ENCODE data around the gene RBM39. TPM values are rescaled to one million over a fixed set of nuclear protein-coding genes. Genes with fewer than 3 reads are reported as not detected.

The RBM39 gene
- total and polyA plus RNA-seq, 2 experiments from 2014 or later: 259 to 413 TPM

GRCh38 chr20:35743693-35744491 lies 1.8 kb upstream of the RBM39 start (continued):
- no peak for TF ChIP-seq ETS1 (IDR thresholded peaks at IDR 0.05)
- no peak for TF ChIP-seq CREB1 (CRISPR knock-in tag; IDR thresholded peaks at IDR 0.05; ENCODE audit: low read depth)
- no peak for TF ChIP-seq NANOG (IDR thresholded peaks at IDR 0.05; ENCODE audit: borderline replicate concordance)
- TF ChIP-seq ZNF331 (CRISPR knock-in tag; IDR thresholded peaks at IDR 0.05; ENCODE audit: low read depth): no peak
- no peak for TF ChIP-seq POLR2AphosphoS5 (IDR thresholded peaks at IDR 0.05; ENCODE audit: low read depth)

GRCh38 chr20:35742741-35743523 lies 872 bp upstream of the RBM39 start:
- H3K27ac Mint-ChIP-seq: peak overlapping the region; percentile 99
- peaks cover 31% of the 10 kb centered on the region for H4K20me1 ChIP-seq (replicated peaks; ENCODE audit: insufficient read depth)
- H3K9me3 Mint-ChIP-seq: peaks cover 4% of the 10 kb centered on the region; the same call in 1 of the 3 replicates
- peaks cover 20% of the 10 kb centered on the region for H3K27me3 Mint-ChIP-seq (ENCODE audit: insufficient read depth, low read depth, poor library complexity)
- no peak for TF ChIP-seq ZNF331 (CRISPR knock-in tag; IDR thresholded peaks at IDR 0.05; ENCODE audit: low read depth)
- H3K4me3 Mint-ChIP-seq: peak overlapping the region; percentile 90
- peaks cover 40% of the 10 kb centered on the region for H3K79me2 ChIP-seq (replicated peaks; ENCODE audit: insufficient read depth)
- H3K4me2 ChIP-seq: peak overlapping the region; percentile 83
- H3K4me1 ChIP-seq (ENCODE audit: insufficient read depth): peaks cover 17% of the 10 kb centered on the region
- H3F3A ChIP-seq (replicated peaks; ENCODE audit: low read depth): 0 out of 2 replicates have a peak, but pooled peaks cover 9% of the 10 kb centered on the region
- DNase-seq (ENCODE audit: low spot score) (peak; percentile 32), ATAC-seq (peak; percentile 2; the same call in 1 of the 3 replicates)
- H3K27me3 ChIP-seq (ENCODE audit: insufficient read depth): no peaks in the 10 kb centered on the region
- no peak overlapping the region for H2AFZ ChIP-seq
- H3K4me1 Mint-ChIP-seq: peaks cover 28% of the 10 kb centered on the region
- peaks cover 39% of the 10 kb centered on the region for H3K36me3 Mint-ChIP-seq (ENCODE audit: low read depth)
- H3K27ac ChIP-seq (ENCODE audit: low read depth): peak overlapping the region; percentile 93
- H3K36me3 ChIP-seq (ENCODE audit: insufficient read depth): peaks cover 29% of the 10 kb centered on the region
- H3K4me3 ChIP-seq: peak overlapping the region; percentile 61
- H3K9me2 ChIP-seq (ENCODE audit: insufficient read depth): no peaks in the 10 kb centered on the region

GRCh38 chr20:35739294-35740163 lies 2.5 kb downstream of the RBM39 start:
- ATAC-seq (no peak), DNase-seq (ENCODE audit: low spot score) (peak; percentile 28)
- 0 out of 2 replicates have a peak overlapping the region, but pooled peaks have one; percentile 16 for H3K27ac ChIP-seq (ENCODE audit: low read depth)
- H3K4me1 Mint-ChIP-seq: peaks cover 33% of the 10 kb centered on the region
- peak overlapping the region; percentile 74 for H3K27ac Mint-ChIP-seq
- H4K20me1 ChIP-seq (replicated peaks; ENCODE audit: insufficient read depth): peaks cover 63% of the 10 kb centered on the region
- peaks cover 17% of the 10 kb centered on the region for H3K4me1 ChIP-seq (ENCODE audit: insufficient read depth)
- H3K36me3 Mint-ChIP-seq (ENCODE audit: low read depth): peaks cover 73% of the 10 kb centered on the region
- peak overlapping the region; percentile 82 for H3K4me2 ChIP-seq
- peaks cover 54% of the 10 kb centered on the region for H3K36me3 ChIP-seq (ENCODE audit: insufficient read depth)
- 0 out of 2 replicates have a peak, but pooled peaks cover 13% of the 10 kb centered on the region for H3F3A ChIP-seq (replicated peaks; ENCODE audit: low read depth)
- peak overlapping the region; percentile 90 for H3K4me3 Mint-ChIP-seq
- peak overlapping the region; percentile 84 for H3K4me3 ChIP-seq
- H3K9me3 Mint-ChIP-seq: peaks cover 4% of the 10 kb centered on the region; the same call in 1 of the 3 replicates
- peaks cover 25% of the 10 kb centered on the region for H3K27me3 Mint-ChIP-seq (ENCODE audit: insufficient read depth, low read depth, poor library complexity)
- H3K27me3 ChIP-seq (ENCODE audit: insufficient read depth): no peaks in the 10 kb centered on the region
- peaks cover 74% of the 10 kb centered on the region for H3K79me2 ChIP-seq (replicated peaks; ENCODE audit: insufficient read depth)
- H2AFZ ChIP-seq: no peak overlapping the region
- H3K9me2 ChIP-seq (ENCODE audit: insufficient read depth): no peaks in the 10 kb centered on the region
- TF ChIP-seq STAT1 (IDR thresholded peaks at IDR 0.05; ENCODE audit: unreplicated experiment) (no peak), CTCF (conservative IDR thresholded peaks at IDR 0.05; ENCODE audit: low read depth in 2 of 2) (no peak), POLR2AphosphoS5 (IDR thresholded peaks at IDR 0.05; ENCODE audit: low read depth) (peak; percentile 14; the same call in 1 of the 2 replicates)

All from GM23338 (cell line).